HG03442 (cell line): Measurements from ENCODE around the gene SNRPA.
"Not testable (repeated sequence)": the region's sequence is repeated elsewhere in the genome, so short reads cannot be mapped to it uniquely, and the experiment has no call there.

Experiments
- ATAC-seq: cut with Tn5 transposase; IDR thresholded peaks from one replicate; pipeline ENCODE4 v1.9.1; 2021; ENCODE audit warnings: mild to moderate bottlenecking, moderate library complexity; ENCODE audit not compliant: unreplicated experiment

SNRPA gene

DNA sequence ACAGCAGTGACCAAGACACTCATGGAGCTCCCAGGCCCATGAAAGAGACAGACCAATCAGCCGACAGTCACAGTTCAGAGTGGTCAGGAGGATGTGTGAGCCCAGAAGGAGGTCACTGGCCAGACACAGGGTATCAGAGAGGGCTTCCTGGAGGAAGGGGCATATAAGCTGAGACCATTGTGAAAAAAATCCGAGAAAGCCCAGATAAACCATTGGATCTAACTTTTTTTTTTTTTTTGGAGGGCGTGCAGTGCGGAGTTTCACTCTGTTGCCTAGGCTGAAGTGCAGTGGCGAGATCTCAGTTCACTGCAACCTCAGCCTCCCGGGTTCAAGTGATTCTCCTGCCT, 29.9 kb upstream of the SNRPA start:
- ATAC-seq = no peak

GRCh38 chr19:40721936-40722661, 28.9 kb upstream of the SNRPA start:
- no peak for ATAC-seq

GRCh38 chr19:40723661-40724254, 27.2 kb upstream of the SNRPA start:
- no peak for ATAC-seq

DNA sequence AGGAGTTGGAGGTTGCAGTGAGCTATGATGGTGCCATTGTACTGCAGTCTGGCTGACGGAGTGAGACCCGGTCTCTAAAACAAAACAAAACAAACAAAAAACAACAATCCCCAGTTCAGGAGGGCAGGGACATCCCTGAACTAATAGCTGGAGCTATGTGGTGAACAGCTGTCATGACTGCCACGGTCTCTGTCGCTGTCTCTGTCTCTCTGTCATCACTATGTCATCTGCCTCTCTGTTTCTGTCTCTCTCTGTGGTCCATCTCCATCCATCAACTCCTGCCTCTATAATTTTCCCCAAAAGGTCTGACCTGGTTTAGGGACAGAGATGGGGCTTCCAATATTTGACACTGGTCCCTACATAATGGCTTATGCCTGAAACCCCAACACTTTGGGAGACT, 26.7 kb upstream of the SNRPA start:
- no peak for ATAC-seq

- no peak for ATAC-seq
These were observed 26.1 kb upstream of the SNRPA start for GRCh38 chr19:40724855-40725254.

GRCh38 chr19:40726279-40726678, 24.7 kb upstream of the SNRPA start:
- no peak for ATAC-seq

DNA sequence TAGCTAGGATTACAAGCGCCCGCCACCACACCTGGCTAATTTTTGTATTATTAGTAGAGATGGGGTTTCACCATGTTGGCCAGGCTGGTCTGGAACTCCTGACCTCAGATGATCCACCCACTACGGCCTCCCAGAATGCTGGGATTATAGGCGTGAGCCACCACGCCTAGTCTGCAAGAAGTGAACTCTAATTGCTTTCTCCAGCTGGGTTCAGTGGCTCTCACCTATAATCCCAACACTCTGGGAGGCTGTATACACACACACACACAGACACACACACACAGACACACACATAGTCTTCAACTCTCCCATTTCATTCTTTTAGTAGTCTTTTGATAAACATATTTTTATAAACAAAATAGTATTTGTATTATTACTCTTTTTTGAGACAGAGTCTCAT, 20.9 kb upstream of the SNRPA start:
- not testable (repeated sequence) for ATAC-seq

- ATAC-seq = not testable (repeated sequence)
These were observed 18.7 kb upstream of the SNRPA start for GRCh38 chr19:40732304-40732703.

DNA sequence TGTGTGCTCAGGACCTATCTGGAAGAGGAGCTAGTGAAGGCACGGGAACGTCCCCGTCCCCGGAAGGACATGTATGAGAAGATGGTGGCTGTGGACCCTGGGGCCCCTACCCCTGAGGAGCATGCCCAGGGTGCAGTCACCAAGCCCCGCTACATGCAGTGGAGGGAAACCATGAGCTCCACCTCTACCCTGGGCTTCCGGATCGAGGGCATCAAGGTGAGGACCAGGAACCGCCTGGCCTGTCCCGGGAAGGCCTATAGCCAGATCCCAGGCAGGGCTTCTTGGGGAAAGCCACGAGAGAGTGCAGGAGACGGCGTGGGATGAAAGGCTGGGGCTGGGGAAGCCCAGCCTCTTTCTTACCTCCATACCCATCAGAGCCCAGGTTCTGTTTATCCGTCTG, 17.9 kb upstream of the SNRPA start:
- no peak for ATAC-seq

- no peak for ATAC-seq
These were observed 15.8 kb upstream of the SNRPA start for GRCh38 chr19:40735013-40735771.

GRCh38 chr19:40736661-40737060, 14.3 kb upstream of the SNRPA start:
- no peak for ATAC-seq

DNA sequence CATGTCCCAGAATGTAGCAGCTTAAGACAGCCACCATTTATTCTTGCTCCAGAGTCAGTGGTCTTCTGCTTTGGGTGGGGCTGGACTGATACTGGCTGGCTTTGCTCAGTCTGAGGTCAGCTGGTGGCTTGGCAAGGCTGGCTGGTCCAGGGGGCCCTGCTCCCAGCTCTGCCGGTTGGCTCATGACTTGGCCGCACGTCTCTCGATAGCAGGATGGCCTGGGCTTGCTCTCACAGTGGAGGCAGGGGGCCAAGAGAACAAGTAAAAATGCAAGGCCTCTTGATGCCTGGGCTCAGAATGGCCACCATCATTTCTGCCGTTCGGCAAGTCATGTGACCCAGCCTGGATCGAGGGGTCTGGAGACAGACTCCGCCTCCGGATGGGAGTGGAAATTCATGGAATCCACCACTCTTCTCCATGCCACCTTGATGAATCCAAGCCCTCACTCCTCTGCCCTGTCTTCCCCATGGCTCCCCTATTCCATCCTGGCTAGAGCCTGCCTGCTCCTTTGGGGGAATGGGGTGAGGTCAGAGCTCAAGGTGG, 13.8 kb upstream of the SNRPA start:
- no peak for ATAC-seq

DNA sequence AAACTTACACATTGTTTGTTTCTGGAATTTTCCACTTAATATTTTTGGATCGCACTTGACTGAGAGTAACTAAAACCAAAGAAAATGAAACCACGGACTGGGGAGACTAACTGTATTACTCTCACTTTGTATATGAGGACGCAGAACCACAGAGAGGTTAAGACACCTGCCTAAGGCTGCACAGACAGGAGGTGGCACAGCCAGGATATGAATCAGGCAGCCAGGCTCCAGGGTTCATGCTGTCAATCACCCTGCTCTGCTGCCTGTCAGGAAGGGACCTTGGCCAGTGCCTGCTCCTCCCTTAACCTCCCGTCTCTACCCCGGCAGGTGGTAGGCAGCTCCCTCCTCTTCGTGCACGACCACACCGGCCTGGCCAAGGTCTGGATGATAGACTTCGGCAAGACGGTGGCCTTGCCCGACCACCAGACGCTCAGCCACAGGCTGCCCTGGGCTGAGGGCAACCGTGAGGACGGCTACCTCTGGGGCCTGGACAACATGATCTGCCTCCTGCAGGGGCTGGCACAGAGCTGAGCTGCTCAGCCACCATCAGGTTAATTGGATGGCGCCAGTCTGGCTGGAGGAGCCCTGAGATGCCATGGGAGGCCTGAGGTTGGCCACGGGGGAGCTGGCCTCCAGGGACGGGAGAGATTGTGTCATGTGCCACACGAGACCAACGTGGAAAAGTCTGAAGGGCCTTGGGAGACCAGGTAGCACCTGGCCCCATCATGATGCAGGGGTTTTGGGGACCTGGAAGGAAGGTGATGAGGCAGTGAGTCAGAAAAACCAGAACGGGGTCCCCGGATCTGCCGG, 11.8 kb upstream of the SNRPA start:
- ATAC-seq = no peak

- no peak for ATAC-seq
These were observed 10.9 kb upstream of the SNRPA start for GRCh38 chr19:40739871-40740703.

DNA sequence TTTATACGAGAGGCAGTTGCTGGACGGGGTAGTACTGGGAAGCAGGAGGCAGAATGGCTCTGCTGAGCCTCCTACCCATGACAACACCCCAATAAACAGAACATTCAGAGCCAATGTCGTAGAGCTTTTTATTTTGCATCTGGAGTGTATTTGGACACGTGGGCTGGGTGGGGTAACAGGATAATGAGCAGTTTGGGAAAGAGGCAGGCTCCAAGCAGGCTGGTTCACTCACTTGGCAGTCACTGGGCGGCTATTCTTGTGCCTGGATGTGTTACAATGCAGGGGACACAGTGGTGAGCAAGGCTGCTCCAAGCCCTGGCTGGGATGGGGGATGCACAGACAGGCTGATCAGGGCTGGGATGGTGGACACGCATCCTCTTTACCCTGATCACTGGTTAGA, 10.3 kb upstream of the SNRPA start:
- no peak for ATAC-seq

DNA sequence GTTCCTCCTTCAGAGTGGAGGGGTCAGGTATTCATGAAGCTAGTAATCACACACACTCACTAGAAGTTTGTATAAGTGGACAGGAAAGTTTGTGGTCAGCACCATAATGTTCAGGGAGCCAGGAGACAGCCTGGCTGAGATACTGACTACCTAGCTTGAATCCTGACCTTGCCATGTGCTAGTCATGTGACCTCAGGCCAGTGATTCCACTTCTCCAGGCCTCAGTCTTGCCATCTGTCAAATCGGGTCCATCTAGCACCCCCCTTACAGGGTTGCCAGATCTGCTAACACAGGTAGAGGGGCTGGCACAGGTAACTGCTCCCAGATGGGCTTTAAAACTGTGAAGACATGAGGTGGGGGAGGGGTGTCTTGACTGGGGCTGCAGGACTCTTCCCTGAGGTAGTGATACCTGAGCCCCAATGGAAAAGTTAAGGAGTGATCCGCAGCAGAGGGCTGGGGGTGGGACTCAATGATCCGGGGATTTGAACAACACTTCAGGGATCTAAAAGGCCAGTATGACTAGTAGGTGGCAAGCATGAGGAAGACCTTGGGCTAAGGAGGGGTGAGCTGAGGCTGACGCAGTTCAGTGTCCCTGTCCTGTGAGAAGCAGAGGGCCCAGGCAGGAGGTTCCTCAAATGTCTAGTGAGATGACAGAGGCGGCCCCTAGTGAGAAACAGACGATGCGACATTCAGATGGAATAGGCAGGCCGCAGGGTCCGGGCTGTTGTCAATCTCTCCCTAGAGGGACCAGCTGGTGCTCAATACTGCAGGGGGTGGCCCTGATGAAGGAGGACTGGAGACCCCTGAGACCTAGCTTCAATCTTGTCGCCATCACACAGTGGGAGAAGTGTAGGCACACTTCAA, 9.2 kb upstream of the SNRPA start:
- no peak for ATAC-seq

DNA sequence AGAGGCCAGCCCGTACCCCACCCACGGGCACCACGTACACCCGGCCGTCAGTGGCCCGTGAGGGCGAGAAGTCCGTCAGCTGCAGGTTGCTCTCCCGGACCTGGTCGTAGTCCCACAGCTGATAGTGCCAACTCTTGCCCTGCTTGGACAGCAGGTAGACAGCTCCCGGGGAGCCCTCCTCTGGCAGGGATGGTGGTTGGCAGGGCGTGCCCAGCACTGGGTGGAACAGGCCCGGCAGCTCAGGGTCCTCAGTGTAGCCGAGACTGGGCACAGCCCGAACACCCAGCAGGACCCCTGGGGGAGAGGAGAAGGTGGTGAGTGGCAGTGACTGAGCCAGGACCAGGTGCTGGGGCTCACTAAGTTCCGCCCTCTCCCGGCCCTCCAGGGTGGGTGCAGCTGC, 8.5 kb upstream of the SNRPA start:
- ATAC-seq = no peak

- ATAC-seq = no peak
These were observed 8.1 kb upstream of the SNRPA start for GRCh38 chr19:40742886-40743285.

- no peak for ATAC-seq
These were observed 7.1 kb upstream of the SNRPA start for GRCh38 chr19:40743926-40744325.
